HG02678 (cell line): Measurements from ENCODE around the gene ADAM17.
"Not testable (repeated sequence)": the region's sequence is repeated elsewhere in the genome, so short reads cannot be mapped to it uniquely, and the experiment has no call there.

Experiments used
- ATAC-seq: cut with Tn5 transposase; IDR thresholded peaks from one replicate; pipeline ENCODE4 v1.9.1; 2021; ENCODE audit warnings: mild to moderate bottlenecking, moderate library complexity; ENCODE audit not compliant: unreplicated experiment

Gene ADAM17

GRCh38 chr2:9527995-9528787 lies 27.4 kb downstream of the ADAM17 start:
- ATAC-seq: no peak

- no peak for ATAC-seq
These were observed 30.4 kb downstream of the ADAM17 start for GRCh38 chr2:9525266-9525665.

GRCh38 chr2:9524291-9524690 lies 31.3 kb downstream of the ADAM17 start:
- no peak for ATAC-seq

- no peak for ATAC-seq
These were observed 36.4 kb downstream of the ADAM17 start for GRCh38 chr2:9519250-9519649.

- no peak for ATAC-seq
These were observed 36.9 kb downstream of the ADAM17 start for GRCh38 chr2:9518780-9519179.

GRCh38 chr2:9518163-9518562 lies 37.5 kb downstream of the ADAM17 start:
- no peak for ATAC-seq

GRCh38 chr2:9517118-9517782 lies 38.4 kb downstream of the ADAM17 start:
- ATAC-seq: no peak

GRCh38 chr2:9513946-9514345 lies 41.7 kb downstream of the ADAM17 start:
- ATAC-seq: not testable (repeated sequence)

GRCh38 chr2:9508931-9509330 lies 46.7 kb downstream of the ADAM17 start:
- no peak for ATAC-seq

- ATAC-seq: no peak
These were observed 57.4 kb downstream of the ADAM17 start for GRCh38 chr2:9498210-9498609.

- ATAC-seq: no peak
These were observed 58.6 kb downstream of the ADAM17 start for GRCh38 chr2:9497017-9497416.

GRCh38 chr2:9494081-9494480 lies 61.5 kb downstream of the ADAM17 start:
- no peak for ATAC-seq

- ATAC-seq: no peak
These were observed 62.2 kb downstream of the ADAM17 start for GRCh38 chr2:9493478-9493877.

GRCh38 chr2:9492927-9493326 lies 62.7 kb downstream of the ADAM17 start:
- no peak for ATAC-seq

GRCh38 chr2:9490789-9491188 lies 64.8 kb downstream of the ADAM17 start:
- ATAC-seq: no peak

GRCh38 chr2:9488583-9489547 lies 66.8 kb downstream of the ADAM17 start:
- no peak for ATAC-seq

- no peak for ATAC-seq
These were observed 71.1 kb downstream of the ADAM17 start for GRCh38 chr2:9484533-9484932.

- no peak for ATAC-seq
These were observed 72.5 kb downstream of the ADAM17 start for GRCh38 chr2:9483107-9483506.

- no peak for ATAC-seq
These were observed 75.5 kb downstream of the ADAM17 start for GRCh38 chr2:9480157-9480556.

GRCh38 chr2:9478526-9478925 lies 77.1 kb downstream of the ADAM17 start:
- ATAC-seq: no peak

GRCh38 chr2:9477914-9478313 lies 77.7 kb downstream of the ADAM17 start:
- ATAC-seq: no peak
